GM12892 (cell line): ENCODE data around the gene RBM34.

Source experiments
- POLR2A ChIP-seq: IDR thresholded peaks from 2 replicates; pipeline ENCODE4 v1.6.1; 2011; ENCODE audit warnings: low read depth, low read length, control low read depth
- POLR2AphosphoS5 ChIP-seq: IDR thresholded peaks from 2 replicates; pipeline ENCODE4 v1.6.1; 2011; ENCODE audit warnings: low read depth, low read length, control low read depth

GRCh38 chr1:235106457-235106856 is 54.6 kb downstream of the RBM34 start:
- TF ChIP-seq POLR2A (no peak), POLR2AphosphoS5 (no peak)
